Gastrocnemius medialis (tissue), 4 donors: Measurements from ENCODE around the gene LRCH4. TPM values are rescaled to one million over a fixed set of nuclear protein-coding genes. Genes with fewer than 3 reads are reported as not detected.

ENCODE experiments used
- ATAC-seq, 2 donors: fragments of 150-250 bp; one replicate each; pipeline ENCODE4 v1.9.1; 2016
- DNase-seq, 2 donors: peaks; one replicate each; pipeline ENCODE4 v3.0.0-alpha.2; 2019
- H3K27ac ChIP-seq, 4 donors: fragments of 200-600 bp; sonication (generic); 1 replicate in 1 of 4; 2 replicates in 3 of 4; pipeline ENCODE4 v1.5.1; 2016 to 2018; ENCODE audit warnings: mild to moderate bottlenecking in 2 of 4, moderate library complexity in 1 of 4
- H3K27me3 ChIP-seq, 3 donors: fragments of 200-600 bp; sonication (generic) in 2 of 3; 1 replicate in 1 of 3; 2 replicates in 2 of 3; pipeline versions ENCODE4 v1.5.1 to v1.6.0; 2016 to 2019; ENCODE audit warnings: mild to moderate bottlenecking in 1 of 3, moderate library complexity in 1 of 3
- H3K36me3 ChIP-seq, 2 donors: fragments of 200-600 bp; sonication (generic) in 1 of 2; one replicate each; pipeline ENCODE4 v1.5.1; 2017 to 2018
- H3K4me1 ChIP-seq, 2 donors: fragments of 200-600 bp; sonication (generic) in 1 of 2; one replicate each; pipeline ENCODE4 v1.5.1; 2016 to 2017; ENCODE audit warnings: mild to moderate bottlenecking in 2 of 2
- H3K4me3 ChIP-seq, 4 donors: fragments of 200-600 bp; sonication (generic) in 3 of 4; 1 replicate in 1 of 4; 2 replicates in 3 of 4; pipeline ENCODE4 v1.5.1; 2016 to 2019; ENCODE audit warnings: mild to moderate bottlenecking in 2 of 4
- H3K9me3 ChIP-seq, 3 donors: fragments of 200-600 bp; sonication (generic) in 2 of 3; 1 replicate in 1 of 3; 2 replicates in 2 of 3; pipeline ENCODE4 v1.5.1; 2016 to 2019
- POLR2A ChIP-seq, 2 donors: fragments of 450-650 bp; IDR thresholded peaks; one replicate each; pipeline ENCODE4 v1.6.1; 2017; ENCODE audit warnings: antibody characterized with exemption in 2 of 2, mild to moderate bottlenecking in 2 of 2, moderate library complexity in 2 of 2
- in situ Hi-C, 4 donors: fragments of 200-750 bp; cut with MboI; loops; one replicate each; pipeline versions ENCODE4 v1.15.0 to v1.8.0; 2017; ENCODE audit warnings: low sequenced_read_pairs in 4 of 4
- intact Hi-C: fragments of 100-400 bp; cut with DNase I; formaldehyde crosslinking; loops from one replicate; pipeline ENCODE4 v1.15.1; 2023; ENCODE audit warnings: low total_unique reads
- total RNA-seq, 4 donors: library from RNA; depleted of rRNA; stranded (reverse); fragments of >200 nt; gene quantifications; one replicate each; pipeline versions ENCODE4 v1.1.0 to v1.2.3, GENCODE V29; 2016
- TF ChIP-seq, protein P1 (sequence below), 5 experiments: fragments of 450-650 bp in 3 of 5; fragments of 200-600 bp in 2 of 5; sonication (generic) in 2 of 5; IDR thresholded peaks in 4 of 5; conservative IDR thresholded peaks in 1 of 5; 1 replicate in 4 of 5; 2 replicates in 1 of 5; pipeline ENCODE4 v1.5.1; 2016 to 2019; ENCODE audit warnings: antibody characterized with exemption in 5 of 5, mild to moderate bottlenecking in 3 of 5, moderate library complexity in 3 of 5

The LRCH4 gene
- total RNA-seq, 4 donors from 2014 or later = 71.1 to 105 (median 89.0) TPM

DNA sequence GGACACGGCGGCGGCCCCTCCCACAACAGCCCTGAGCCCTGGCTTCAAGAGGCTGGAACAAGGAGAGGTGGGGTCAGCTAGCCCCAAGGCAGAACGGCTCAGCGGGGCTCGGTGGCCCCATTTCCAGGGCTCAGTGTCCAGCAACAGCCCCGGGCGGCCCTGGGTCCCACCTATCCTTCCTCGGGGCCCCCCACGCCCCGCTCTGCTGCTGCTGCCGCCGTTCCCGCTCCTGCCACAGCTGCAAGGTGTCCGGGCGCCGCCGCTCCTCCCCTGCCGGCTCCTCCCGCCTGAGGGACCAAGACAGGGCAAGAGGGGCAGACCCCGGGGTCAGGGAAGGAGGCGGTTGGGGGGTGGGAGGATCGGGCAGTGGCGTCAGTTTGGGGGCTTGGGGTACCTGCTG is 8.8 kb downstream of the LRCH4 start:
- H3K27ac ChIP-seq = no peak overlapping the region
- no peaks in the 10 kb centered on the region for H3K9me3 ChIP-seq
- no peak for DNase-seq
- in situ Hi-C loops = loop anchor here in 1 of 4 donors (25.0 kb wide), 1 partner anchor 285 kb away; the partner anchor contains the start of genes SLC12A9 and TRIP6
- H3K4me3 ChIP-seq = no peak overlapping the region
- H3K36me3 ChIP-seq = peaks cover 0 to 86% of the 10 kb centered on the region in 2 donors
- TF ChIP-seq POLR2A (IDR thresholded peaks at IDR 0.05) = no peak
- TF ChIP-seq, protein P1, sequence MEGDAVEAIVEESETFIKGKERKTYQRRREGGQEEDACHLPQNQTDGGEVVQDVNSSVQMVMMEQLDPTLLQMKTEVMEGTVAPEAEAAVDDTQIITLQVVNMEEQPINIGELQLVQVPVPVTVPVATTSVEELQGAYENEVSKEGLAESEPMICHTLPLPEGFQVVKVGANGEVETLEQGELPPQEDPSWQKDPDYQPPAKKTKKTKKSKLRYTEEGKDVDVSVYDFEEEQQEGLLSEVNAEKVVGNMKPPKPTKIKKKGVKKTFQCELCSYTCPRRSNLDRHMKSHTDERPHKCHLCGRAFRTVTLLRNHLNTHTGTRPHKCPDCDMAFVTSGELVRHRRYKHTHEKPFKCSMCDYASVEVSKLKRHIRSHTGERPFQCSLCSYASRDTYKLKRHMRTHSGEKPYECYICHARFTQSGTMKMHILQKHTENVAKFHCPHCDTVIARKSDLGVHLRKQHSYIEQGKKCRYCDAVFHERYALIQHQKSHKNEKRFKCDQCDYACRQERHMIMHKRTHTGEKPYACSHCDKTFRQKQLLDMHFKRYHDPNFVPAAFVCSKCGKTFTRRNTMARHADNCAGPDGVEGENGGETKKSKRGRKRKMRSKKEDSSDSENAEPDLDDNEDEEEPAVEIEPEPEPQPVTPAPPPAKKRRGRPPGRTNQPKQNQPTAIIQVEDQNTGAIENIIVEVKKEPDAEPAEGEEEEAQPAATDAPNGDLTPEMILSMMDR (IDR thresholded peaks at IDR 0.05 in 4 of 5, conservative IDR thresholded peaks at IDR 0.05 in 1 of 5) = no peak
- H3K4me1 ChIP-seq = no peaks in the 10 kb centered on the region
- intact Hi-C loops = no loop called here
- peaks cover 2 to 18% (median 14%) of the 10 kb centered on the region in 3 donors for H3K27me3 ChIP-seq
- no peak for ATAC-seq

DNA sequence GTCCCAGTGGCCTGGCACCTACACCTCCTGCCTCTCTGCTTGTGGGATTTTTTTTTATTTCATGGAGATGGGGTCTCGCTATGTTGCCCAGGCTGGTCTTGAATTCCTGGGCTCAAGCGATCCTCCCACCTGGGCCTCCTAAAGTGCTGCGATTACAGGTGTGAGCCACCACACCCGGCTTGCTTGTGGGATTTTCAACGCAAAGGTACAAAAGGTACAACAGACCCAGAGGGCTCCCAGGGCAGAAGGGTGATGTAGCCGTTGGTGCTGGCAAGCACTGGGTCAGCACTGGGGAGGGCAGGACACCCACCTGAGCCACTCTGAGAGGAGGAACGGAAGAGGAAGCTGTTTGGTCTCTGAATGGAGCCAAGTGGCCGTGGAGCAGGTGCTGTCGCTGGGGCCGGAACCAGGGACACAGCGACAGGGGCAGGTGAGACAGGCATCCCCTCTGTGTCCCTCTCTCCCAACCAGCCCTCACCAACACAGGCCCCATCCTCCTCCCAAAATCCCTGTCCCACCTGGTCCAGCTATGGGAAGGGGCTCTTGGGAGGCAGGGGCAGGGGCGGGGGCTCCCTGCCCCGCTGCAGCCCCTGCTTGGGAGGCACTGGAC is 9.4 kb downstream of the LRCH4 start:
- Histone ChIP-seq H3K4me3 (no peak overlapping the region), H3K36me3 (peaks cover 0 to 80% of the 10 kb centered on the region in 2 donors), H3K9me3 (no peaks in the 10 kb centered on the region), H3K27me3 (peaks cover 2 to 22% (median 14%) of the 10 kb centered on the region in 3 donors), H3K27ac (no peak overlapping the region), H3K4me1 (no peaks in the 10 kb centered on the region)
- no peak for DNase-seq
- in situ Hi-C loops (loop anchor here in 1 of 4 donors (25.0 kb wide), 1 partner anchor 286 kb away; the partner anchor contains the start of genes SLC12A9 and TRIP6), intact Hi-C loops (no loop called here)
- no peak for ATAC-seq
- TF ChIP-seq, protein P1 (IDR thresholded peaks at IDR 0.05 in 4 of 5, conservative IDR thresholded peaks at IDR 0.05 in 1 of 5) = no peak
- no peak for TF ChIP-seq POLR2A (IDR thresholded peaks at IDR 0.05)

DNA sequence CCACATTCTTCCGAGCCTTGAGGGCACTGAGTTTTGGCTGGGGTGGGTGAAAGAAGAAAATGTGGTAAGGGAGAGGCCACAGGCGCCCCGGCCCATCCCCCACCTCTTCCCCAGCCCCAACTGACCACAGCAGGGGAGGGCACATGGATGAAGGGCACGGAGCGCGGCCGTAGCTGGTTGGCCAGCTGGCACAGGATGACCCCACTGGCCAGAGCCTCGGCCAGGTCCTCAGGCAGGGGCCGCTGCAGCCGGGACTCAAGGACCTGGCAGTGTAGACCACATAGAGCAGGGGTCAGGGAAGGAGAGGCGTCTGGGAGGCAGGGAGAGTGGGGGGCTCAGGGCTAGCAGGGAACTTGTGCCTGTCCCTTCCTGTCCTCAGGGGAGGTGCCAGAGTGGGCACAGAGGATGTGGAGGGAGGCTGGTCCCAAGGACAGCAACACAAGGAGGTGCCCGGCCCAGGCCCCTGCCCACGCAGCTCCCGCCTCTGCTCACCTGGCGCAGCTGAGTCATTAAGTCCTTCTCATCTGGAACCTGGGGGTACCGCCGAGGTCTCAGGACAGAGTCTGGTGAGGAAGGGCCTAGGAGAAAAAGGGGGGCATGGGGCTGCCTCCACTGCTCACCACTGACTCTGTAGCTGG is 10.1 kb downstream of the LRCH4 start:
- TF ChIP-seq, protein P1 (IDR thresholded peaks at IDR 0.05 in 4 of 5, conservative IDR thresholded peaks at IDR 0.05 in 1 of 5) = no peak
- TF ChIP-seq POLR2A (IDR thresholded peaks at IDR 0.05) = no peak
- Histone ChIP-seq H3K36me3 (peaks cover 0 to 73% of the 10 kb centered on the region in 2 donors), H3K27me3 (peaks cover 6 to 28% (median 20%) of the 10 kb centered on the region in 3 donors), H3K27ac (no peak overlapping the region), H3K9me3 (no peaks in the 10 kb centered on the region), H3K4me3 (no peak overlapping the region), H3K4me1 (no peaks in the 10 kb centered on the region)
- DNase-seq (no peak), ATAC-seq (no peak)
- in situ Hi-C loops = loop anchor here in 1 of 4 donors (25.0 kb wide), 1 partner anchor 286 kb away; the partner anchor contains the start of genes SLC12A9 and TRIP6
- intact Hi-C loops = no loop called here

DNA sequence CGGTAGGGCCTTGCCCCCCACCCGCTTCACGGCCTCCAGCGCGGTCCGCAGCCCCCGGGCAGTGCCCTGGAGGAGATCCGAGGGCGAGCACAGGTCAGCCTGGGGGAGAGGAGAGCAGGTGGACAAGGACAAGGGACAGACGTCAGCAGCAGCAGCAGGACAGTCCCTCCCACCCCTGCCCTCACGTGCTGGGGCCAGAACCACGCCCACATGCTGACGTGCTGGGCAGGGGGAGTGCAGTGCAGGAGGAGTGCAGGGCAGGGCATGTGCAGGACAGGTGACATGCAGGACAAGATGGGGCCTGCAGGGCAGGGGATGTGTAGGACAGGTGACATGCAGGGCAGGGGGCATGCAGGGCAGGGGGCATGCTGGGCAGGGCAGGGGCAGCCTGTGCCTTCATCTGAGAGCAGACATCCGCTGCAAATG is 10.7 kb downstream of the LRCH4 start:
- peaks cover 10 to 35% (median 22%) of the 10 kb centered on the region in 3 donors for H3K27me3 ChIP-seq
- ATAC-seq (no peak), DNase-seq (no peak)
- in situ Hi-C loops = loop anchor here in 1 of 4 donors (25.0 kb wide), 1 partner anchor 287 kb away; the partner anchor contains the start of genes SLC12A9 and TRIP6
- intact Hi-C loops = no loop called here
- H3K4me3 ChIP-seq = no peak overlapping the region
- TF ChIP-seq POLR2A (IDR thresholded peaks at IDR 0.05) = no peak
- TF ChIP-seq, protein P1 (IDR thresholded peaks at IDR 0.05 in 4 of 5, conservative IDR thresholded peaks at IDR 0.05 in 1 of 5) = no peak
- peaks cover 0 to 69% of the 10 kb centered on the region in 2 donors for H3K36me3 ChIP-seq
- no peaks in the 10 kb centered on the region for H3K9me3 ChIP-seq
- H3K27ac ChIP-seq = no peak overlapping the region
- H3K4me1 ChIP-seq = peaks cover 2 to 4% of the 10 kb centered on the region in 2 donors
